Peyer's patch (tissue), 4 donors: Measurements from ENCODE around the gene PSMB3. TPM values are rescaled to one million over a fixed set of nuclear protein-coding genes. Genes with fewer than 3 reads are reported as not detected.
A peak's percentile ranks its signal among the peaks of the same experiment; 100 is the strongest.

Experiments
- DNase-seq, 3 donors: peaks; one replicate each; pipeline ENCODE4 v3.0.0-alpha.2; 2017 to 2019
- H3K27ac ChIP-seq, 4 donors: fragments of 200-600 bp; sonication (generic); one replicate each; pipeline ENCODE4 v1.5.1; 2016 to 2019
- H3K27me3 ChIP-seq, 2 donors: fragments of 200-600 bp; sonication (generic); one replicate each; pipeline ENCODE4 v1.5.1; 2019
- H3K36me3 ChIP-seq, 3 donors: fragments of 200-600 bp; sonication (generic); one replicate each; pipeline ENCODE4 v1.5.1; 2016 to 2019
- H3K4me1 ChIP-seq, 4 donors: fragments of 200-600 bp; sonication (generic); one replicate each; pipeline ENCODE4 v1.5.1; 2016 to 2019
- H3K4me3 ChIP-seq, 4 donors: fragments of 200-600 bp; sonication (generic); 1 replicate in 3 of 4; 2 replicates in 1 of 4; pipeline ENCODE4 v1.5.1; 2016 to 2019; ENCODE audit warnings: mild to moderate bottlenecking in 1 of 4
- H3K9me3 ChIP-seq, 4 donors: fragments of 200-600 bp; sonication (generic); one replicate each; pipeline ENCODE4 v1.5.1; 2016 to 2019; ENCODE audit warnings: mild to moderate bottlenecking in 1 of 4
- POLR2A ChIP-seq, 2 donors: fragments of 450-650 bp; IDR thresholded peaks; one replicate each; pipeline ENCODE4 v1.5.1; 2017; ENCODE audit warnings: antibody characterized with exemption in 2 of 2, mild to moderate bottlenecking in 2 of 2, moderate library complexity in 2 of 2
- total RNA-seq, 4 donors: library from RNA; depleted of rRNA; stranded (reverse); fragments of >200 nt; gene quantifications; one replicate each; pipeline ENCODE4 v1.1.0, GENCODE V29; 2016
- TF ChIP-seq, protein P1 (sequence below), 6 experiments: fragments of 450-650 bp in 4 of 6; fragments of 200-600 bp in 2 of 6; sonication (generic) in 1 of 6; IDR thresholded peaks; one replicate each; pipeline ENCODE4 v1.5.1; 2017 to 2019; ENCODE audit warnings: antibody characterized with exemption in 6 of 6, mild to moderate bottlenecking in 3 of 6, moderate library complexity in 1 of 6

Gene PSMB3
- total RNA-seq, 4 donors from 2014 or later: 106 to 165 (median 109) TPM

DNA sequence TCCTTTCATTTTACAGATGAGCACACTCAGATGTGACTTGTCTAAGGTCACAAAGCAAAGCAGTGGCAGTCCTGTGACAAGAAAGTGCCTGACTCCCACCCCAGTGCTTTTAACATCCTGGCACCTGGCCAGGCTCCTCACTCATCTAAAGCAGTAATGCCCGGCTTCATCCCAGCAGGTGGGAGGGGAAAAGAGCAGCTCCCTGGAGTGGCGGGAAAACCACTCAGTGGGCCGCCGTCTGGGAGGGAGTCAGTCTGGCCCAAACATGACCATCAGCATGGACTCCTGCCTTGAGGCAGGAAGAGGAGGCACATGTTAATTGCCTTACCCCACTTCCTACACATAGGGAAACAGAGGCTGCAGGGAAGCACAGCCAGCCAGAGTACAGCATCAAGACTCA lies 7.0 kb upstream of the PSMB3 start:
- Histone ChIP-seq H3K4me3 (no peak overlapping the region), H3K4me1 (peaks cover 7 to 72% (median 32%) of the 10 kb centered on the region in 4 donors), H3K9me3 (no peaks in the 10 kb centered on the region), H3K36me3 (no peaks in the 10 kb centered on the region), H3K27me3 (no peaks in the 10 kb centered on the region), H3K27ac (no peak overlapping the region)
- peak in 1 of 3 donors; percentile 49 for DNase-seq
- TF ChIP-seq, protein P1, sequence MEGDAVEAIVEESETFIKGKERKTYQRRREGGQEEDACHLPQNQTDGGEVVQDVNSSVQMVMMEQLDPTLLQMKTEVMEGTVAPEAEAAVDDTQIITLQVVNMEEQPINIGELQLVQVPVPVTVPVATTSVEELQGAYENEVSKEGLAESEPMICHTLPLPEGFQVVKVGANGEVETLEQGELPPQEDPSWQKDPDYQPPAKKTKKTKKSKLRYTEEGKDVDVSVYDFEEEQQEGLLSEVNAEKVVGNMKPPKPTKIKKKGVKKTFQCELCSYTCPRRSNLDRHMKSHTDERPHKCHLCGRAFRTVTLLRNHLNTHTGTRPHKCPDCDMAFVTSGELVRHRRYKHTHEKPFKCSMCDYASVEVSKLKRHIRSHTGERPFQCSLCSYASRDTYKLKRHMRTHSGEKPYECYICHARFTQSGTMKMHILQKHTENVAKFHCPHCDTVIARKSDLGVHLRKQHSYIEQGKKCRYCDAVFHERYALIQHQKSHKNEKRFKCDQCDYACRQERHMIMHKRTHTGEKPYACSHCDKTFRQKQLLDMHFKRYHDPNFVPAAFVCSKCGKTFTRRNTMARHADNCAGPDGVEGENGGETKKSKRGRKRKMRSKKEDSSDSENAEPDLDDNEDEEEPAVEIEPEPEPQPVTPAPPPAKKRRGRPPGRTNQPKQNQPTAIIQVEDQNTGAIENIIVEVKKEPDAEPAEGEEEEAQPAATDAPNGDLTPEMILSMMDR (IDR thresholded peaks at IDR 0.05): no peak
- no peak for TF ChIP-seq POLR2A (IDR thresholded peaks at IDR 0.05)

DNA sequence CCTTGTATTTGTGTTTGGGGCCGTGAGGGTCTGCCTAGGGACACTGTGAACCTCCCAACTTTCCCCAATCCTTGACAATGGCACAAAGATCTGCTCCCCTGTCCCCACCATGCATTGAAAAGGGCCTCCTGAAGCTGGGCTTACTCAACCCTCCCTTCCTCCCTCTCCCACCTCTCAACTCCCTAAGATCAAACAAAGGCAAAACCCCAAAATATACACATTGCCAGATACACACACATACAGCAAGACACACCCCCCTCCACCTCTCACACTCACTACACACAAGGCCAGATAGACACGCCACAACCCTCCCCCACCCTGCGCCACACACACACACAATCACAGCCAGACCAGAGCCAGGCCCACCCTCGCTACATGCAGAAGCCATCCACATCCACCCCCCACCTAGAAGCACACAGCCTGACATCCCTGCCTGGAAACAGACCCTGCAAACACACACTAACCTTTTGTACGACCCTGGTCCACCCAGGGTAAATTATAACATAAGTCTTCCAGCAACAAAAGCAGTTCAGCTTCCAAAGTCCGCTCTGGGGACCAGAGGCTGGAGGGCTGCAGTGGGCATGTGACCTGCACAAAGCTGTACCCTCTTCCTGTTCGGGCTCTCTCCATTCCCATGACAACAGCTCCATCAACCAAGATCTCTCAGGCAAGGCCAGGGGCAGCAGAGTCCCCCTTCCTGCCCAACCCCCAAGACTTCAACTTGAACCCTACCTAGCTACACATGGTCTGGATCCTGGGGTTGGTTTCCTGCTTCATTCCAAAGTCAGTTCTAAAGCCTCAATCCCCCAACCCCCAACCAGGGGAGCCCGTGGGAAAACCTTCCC lies 6.3 kb upstream of the PSMB3 start:
- Histone ChIP-seq H3K27me3 (no peaks in the 10 kb centered on the region), H3K27ac (peak overlapping the region in 1 of 4 donors; percentile 88), H3K9me3 (no peaks in the 10 kb centered on the region), H3K4me1 (peaks cover 7 to 72% (median 32%) of the 10 kb centered on the region in 4 donors), H3K4me3 (peak overlapping the region in 2 of 4 donors; percentile 83 to 99), H3K36me3 (no peaks in the 10 kb centered on the region)
- DNase-seq: peak in 1 of 3 donors; percentile 47
- TF ChIP-seq, protein P1 (IDR thresholded peaks at IDR 0.05): no peak
- no peak for TF ChIP-seq POLR2A (IDR thresholded peaks at IDR 0.05)

DNA sequence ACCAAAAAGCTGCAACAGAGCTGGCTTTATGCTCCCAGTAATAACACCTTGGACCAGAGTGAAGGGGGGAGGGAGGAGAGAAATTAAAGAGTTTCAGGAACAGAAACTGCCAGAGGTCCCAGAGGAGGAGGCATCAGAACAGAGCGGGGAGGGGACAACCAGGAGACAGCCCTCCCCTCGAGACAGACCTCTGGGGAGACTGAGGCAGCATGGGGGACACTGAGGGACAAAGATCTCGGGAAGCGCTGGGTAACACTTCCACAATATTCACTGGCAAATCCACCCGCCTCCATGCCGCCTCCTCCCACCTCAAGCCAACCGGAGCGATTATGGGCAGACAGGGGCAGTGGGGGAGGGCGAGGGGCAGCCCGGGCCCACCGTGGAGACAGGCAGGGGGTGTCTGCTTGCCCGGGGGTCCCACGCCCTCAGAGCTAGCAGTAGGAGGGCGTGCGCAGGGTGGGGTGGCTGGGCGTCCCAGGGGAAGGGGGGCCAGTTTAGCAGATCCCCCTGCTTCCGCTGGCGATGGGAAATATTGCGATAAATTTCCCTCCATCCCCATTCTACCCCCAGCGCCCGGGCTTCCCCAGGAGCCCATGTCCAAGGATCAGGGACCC lies 5.6 kb upstream of the PSMB3 start:
- Histone ChIP-seq H3K36me3 (no peaks in the 10 kb centered on the region), H3K27me3 (no peaks in the 10 kb centered on the region), H3K4me1 (peaks cover 7 to 67% (median 32%) of the 10 kb centered on the region in 4 donors), H3K4me3 (peak overlapping the region; percentile 47 to 99 (median 66)), H3K9me3 (no peaks in the 10 kb centered on the region), H3K27ac (peak overlapping the region; percentile 69 to 91 (median 79))
- no peak for DNase-seq
- no peak for TF ChIP-seq POLR2A (IDR thresholded peaks at IDR 0.05)
- TF ChIP-seq, protein P1 (IDR thresholded peaks at IDR 0.05): no peak

DNA sequence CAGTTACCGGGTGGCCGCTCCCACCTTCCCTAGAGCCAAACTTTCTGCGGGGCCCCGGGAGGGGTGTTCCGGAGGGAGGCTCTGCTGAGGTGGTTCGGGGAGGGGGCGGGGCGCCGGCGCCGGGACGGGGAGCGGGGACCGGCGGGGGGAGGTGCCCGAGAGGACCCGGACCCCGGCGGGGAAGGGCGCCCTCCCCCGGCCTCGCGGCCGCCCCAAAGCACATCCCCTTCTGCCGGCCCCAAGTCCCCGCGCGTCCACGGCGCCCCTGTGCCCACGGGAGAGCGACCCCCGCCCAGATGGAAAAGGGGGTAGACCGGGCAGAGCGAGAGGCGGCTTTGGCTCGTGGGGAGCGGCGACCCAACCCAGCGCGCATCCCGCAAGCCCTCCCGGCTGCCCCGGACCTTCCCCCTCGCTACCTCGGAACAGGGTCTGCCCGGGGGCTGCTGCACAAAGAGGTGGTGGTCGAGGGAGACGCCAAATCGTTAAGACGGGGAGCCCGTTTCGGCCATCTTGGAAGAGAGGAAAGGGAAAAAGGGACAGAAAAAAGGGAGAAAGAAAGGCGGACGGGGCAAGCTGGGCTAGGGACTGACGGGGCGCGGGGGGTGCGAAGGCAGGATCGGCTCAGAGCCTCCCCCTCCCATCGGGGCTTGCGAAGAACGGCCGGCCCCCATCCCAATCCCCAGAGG lies 4.9 kb upstream of the PSMB3 start:
- H3K27ac ChIP-seq: peak overlapping the region; percentile 69 to 91 (median 79)
- no peak for TF ChIP-seq POLR2A (IDR thresholded peaks at IDR 0.05)
- TF ChIP-seq, protein P1 (IDR thresholded peaks at IDR 0.05): no peak
- H3K9me3 ChIP-seq: no peaks in the 10 kb centered on the region
- H3K4me3 ChIP-seq: peak overlapping the region; percentile 47 to 99 (median 66)
- peaks cover 3 to 61% (median 32%) of the 10 kb centered on the region in 4 donors for H3K4me1 ChIP-seq
- H3K36me3 ChIP-seq: no peaks in the 10 kb centered on the region
- no peaks in the 10 kb centered on the region for H3K27me3 ChIP-seq
- DNase-seq: peak in 2 of 3 donors; percentile 61 to 72

DNA sequence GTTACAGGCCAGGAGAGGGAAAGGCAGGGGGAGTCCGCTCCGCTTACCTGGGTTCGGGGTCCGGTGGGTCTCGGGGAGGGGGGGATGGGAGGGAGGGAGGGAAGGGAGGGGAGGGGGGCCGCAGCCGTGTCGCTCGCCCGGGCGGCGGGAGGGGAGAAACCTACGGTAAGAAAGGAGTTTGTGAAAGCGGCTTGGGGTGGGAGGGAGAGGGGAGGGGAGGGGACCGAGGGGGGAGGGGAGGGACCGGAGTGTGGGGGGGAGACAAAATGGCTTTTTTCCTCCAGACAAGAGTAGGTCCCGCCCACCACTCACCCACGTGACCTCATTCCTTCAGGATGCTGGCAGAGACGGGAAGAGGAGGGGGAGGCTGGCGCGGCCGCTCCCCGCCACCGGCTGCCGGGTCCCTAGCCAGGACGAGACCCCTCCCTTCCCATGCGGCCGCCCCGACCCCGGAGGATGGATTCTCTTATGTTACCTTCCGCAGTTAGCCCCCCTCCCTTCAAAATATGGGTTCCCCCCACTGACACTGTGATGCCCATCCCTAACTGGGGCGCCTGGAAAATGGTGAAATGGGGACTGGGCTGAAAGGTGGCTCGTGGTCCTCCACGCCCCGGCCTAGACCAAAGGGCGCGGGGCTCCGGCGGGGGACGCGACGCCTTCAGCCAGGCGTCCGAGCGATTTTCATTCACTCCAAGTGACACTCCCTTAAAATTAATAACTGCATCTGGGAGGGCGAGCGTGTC lies 4.2 kb upstream of the PSMB3 start, which contains the start of gene PCGF2:
Gene PCGF2 (minus strand): TSS at position 188 of the 743 bp plus-strand sequence. CDS start 7,934 bp downstream, outside the sequence.
- peak in 1 of 2 donors; percentile 13 for TF ChIP-seq POLR2A (IDR thresholded peaks at IDR 0.05)
- TF ChIP-seq, protein P1 (IDR thresholded peaks at IDR 0.05): no peak
- Histone ChIP-seq H3K36me3 (no peaks in the 10 kb centered on the region), H3K27me3 (no peaks in the 10 kb centered on the region), H3K4me3 (peak within 1 kb of the TSS; percentile 47 to 99 (median 66)), H3K27ac (peak within 1 kb of the TSS; percentile 69 to 91 (median 79)), H3K4me1 (peaks cover 3 to 57% (median 33%) of the 10 kb centered on the region in 4 donors), H3K9me3 (no peaks in the 10 kb centered on the region)
- DNase-seq: peak; percentile 60 to 91 (median 90)
